Parathyroid adenoma (tissue), 2 donors: ENCODE data around the gene CAPZB.

Experiments used
- H2AFZ ChIP-seq: fragments of 300-600 bp; sonication (generic); one replicate; pipeline ENCODE4 v1.7.0; 2017; ENCODE audit warnings: antibody characterized with exemption, mild to moderate bottlenecking
- H3K27ac ChIP-seq: fragments of 300-600 bp; sonication (generic); one replicate; pipeline ENCODE4 v1.7.0; 2017
- H3K27me3 ChIP-seq: fragments of 300-600 bp; sonication (generic); one replicate; pipeline ENCODE4 v1.7.0; 2017; ENCODE audit warnings: low read length; ENCODE audit not compliant: control insufficient read depth, insufficient read depth
- H3K36me3 ChIP-seq: fragments of 300-600 bp; sonication (generic); one replicate; pipeline ENCODE4 v1.7.0; 2017; ENCODE audit warnings: low read length; ENCODE audit not compliant: control insufficient read depth, insufficient read depth
- H3K4me1 ChIP-seq: fragments of 300-600 bp; sonication (generic); one replicate; pipeline ENCODE4 v1.7.0; 2017; ENCODE audit warnings: control low read depth
- H3K4me2 ChIP-seq: fragments of 300-600 bp; sonication (generic); one replicate; pipeline ENCODE4 v1.7.0; 2017; ENCODE audit warnings: low read length
- H3K4me3 ChIP-seq: fragments of 300-600 bp; sonication (generic); one replicate; pipeline ENCODE4 v1.7.0; 2017; ENCODE audit warnings: low read depth, low read length
- H3K79me2 ChIP-seq: fragments of 300-600 bp; sonication (generic); one replicate; pipeline ENCODE4 v1.7.0; 2017; ENCODE audit warnings: control low read depth
- H3K9ac ChIP-seq: fragments of 300-600 bp; sonication (generic); one replicate; pipeline ENCODE4 v1.7.0; 2017; ENCODE audit warnings: mild to moderate bottlenecking
- H3K9me3 ChIP-seq: fragments of 300-600 bp; sonication (generic); one replicate; pipeline ENCODE4 v1.7.0; 2017; ENCODE audit warnings: low read length; ENCODE audit not compliant: control insufficient read depth
- CTCF ChIP-seq: fragments of 300-600 bp; sonication (generic); IDR thresholded peaks from one replicate; pipeline ENCODE4 v1.7.0; 2017; ENCODE audit warnings: antibody characterized with exemption, mild to moderate bottlenecking
- donor health status: primary hyperparathyroidism.

Gene CAPZB

GRCh38 chr1:19469004-19469403, 16.3 kb downstream of the CAPZB start:
- no peak overlapping the region for H3K4me2 ChIP-seq
- H3K4me3 ChIP-seq, result no peak overlapping the region
- peak overlapping the region; percentile 32 for H3K27ac ChIP-seq
- H3K9ac ChIP-seq, result no peak overlapping the region
- no peaks in the 10 kb centered on the region for H3K9me3 ChIP-seq
- no peaks in the 10 kb centered on the region for H3K27me3 ChIP-seq
- no peaks in the 10 kb centered on the region for H3K4me1 ChIP-seq
- no peaks in the 10 kb centered on the region for H3K36me3 ChIP-seq
- H3K79me2 ChIP-seq, result peaks cover 39% of the 10 kb centered on the region
- H2AFZ ChIP-seq, result no peak overlapping the region
- TF ChIP-seq CTCF, result no peak

GRCh38 chr1:19468397-19468956, 16.9 kb downstream of the CAPZB start:
- Histone ChIP-seq H3K36me3 (no peaks in the 10 kb centered on the region), H2AFZ (no peak overlapping the region), H3K79me2 (peaks cover 40% of the 10 kb centered on the region), H3K4me3 (no peak overlapping the region), H3K4me2 (no peak overlapping the region), H3K9ac (no peak overlapping the region), H3K27me3 (no peaks in the 10 kb centered on the region), H3K4me1 (no peaks in the 10 kb centered on the region), H3K9me3 (no peaks in the 10 kb centered on the region), H3K27ac (peak overlapping the region; percentile 32)
- no peak for TF ChIP-seq CTCF

GRCh38 chr1:19467199-19468187, 17.8 kb downstream of the CAPZB start:
- Histone ChIP-seq H3K4me3 (no peak overlapping the region), H3K4me1 (no peaks in the 10 kb centered on the region), H3K36me3 (no peaks in the 10 kb centered on the region), H3K27ac (no peak overlapping the region), H3K9ac (no peak overlapping the region), H2AFZ (no peak overlapping the region), H3K9me3 (no peaks in the 10 kb centered on the region), H3K4me2 (no peak overlapping the region), H3K27me3 (no peaks in the 10 kb centered on the region), H3K79me2 (peaks cover 35% of the 10 kb centered on the region)
- TF ChIP-seq CTCF, result no peak

- no peaks in the 10 kb centered on the region for H3K9me3 ChIP-seq
- no peak overlapping the region for H3K27ac ChIP-seq
- no peak overlapping the region for H3K4me2 ChIP-seq
- H3K4me3 ChIP-seq, result no peak overlapping the region
- H3K27me3 ChIP-seq, result no peaks in the 10 kb centered on the region
- H3K9ac ChIP-seq, result no peak overlapping the region
- H3K4me1 ChIP-seq, result no peaks in the 10 kb centered on the region
- no peak for TF ChIP-seq CTCF
- H3K36me3 ChIP-seq, result no peaks in the 10 kb centered on the region
- H2AFZ ChIP-seq, result no peak overlapping the region
- H3K79me2 ChIP-seq, result peaks cover 35% of the 10 kb centered on the region
Measured at GRCh38 chr1:19466112-19466561, 19.2 kb downstream of the CAPZB start.
